ENCODE data around the gene KRT79.

GRCh38 chr12:52878507-52879393 lies 44.6 kb upstream of the KRT79 start:
- TF ChIP-seq ZNF274 (IDR thresholded peaks at IDR 0.05; ENCODE audit: low read depth, low read length) (no peak), SUZ12 (IDR thresholded peaks at IDR 0.05; ENCODE audit: extremely low read depth, insufficient read depth, insufficient read length) (no peak)
